ENCODE measurements around the gene HSPA9.

HSPA9 gene

DNA sequence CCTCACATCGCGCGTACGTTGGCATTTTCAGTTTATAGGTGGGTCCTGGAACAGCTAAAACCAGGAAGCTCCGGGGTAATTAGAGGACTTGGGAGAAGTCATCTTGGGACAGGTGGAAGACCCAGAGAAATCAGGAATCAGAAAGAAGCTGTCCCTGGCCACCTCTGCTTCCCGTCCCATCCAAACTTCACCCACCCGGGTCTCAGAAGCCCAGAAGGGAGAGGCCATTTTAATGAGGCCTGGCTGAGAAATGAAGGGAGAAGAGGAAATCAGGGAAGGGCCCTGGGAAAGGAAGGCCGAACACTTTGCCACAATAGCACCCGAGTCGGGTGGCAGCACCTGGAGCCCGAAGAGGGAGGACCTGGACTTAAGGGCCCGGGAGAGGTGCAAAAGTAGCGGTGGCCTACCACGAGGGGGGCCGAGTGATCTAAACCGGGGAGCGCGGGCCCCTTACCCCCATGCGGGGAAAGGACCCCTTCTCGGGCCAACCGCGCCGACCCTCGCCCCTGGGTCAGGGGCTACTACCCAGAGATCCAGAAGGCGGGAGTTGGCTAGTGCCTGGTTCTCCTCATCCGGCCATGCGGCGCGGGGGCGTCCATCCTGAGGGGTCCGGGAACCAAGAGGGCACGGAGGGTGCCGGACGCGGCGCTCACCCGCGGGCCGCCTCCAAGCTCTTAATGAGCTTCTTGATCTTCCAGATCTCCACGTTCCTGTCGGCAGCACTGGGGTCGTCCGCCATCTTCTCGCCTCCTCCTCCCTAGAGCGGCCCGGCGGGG is 32.8 kb downstream of the HSPA9 start:
- TF ChIP-seq TAF1 (IDR thresholded peaks at IDR 0.05; ENCODE audit: borderline replicate concordance, insufficient read depth, low read length) = no peak
- TF ChIP-seq SIN3A (IDR thresholded peaks at IDR 0.05; ENCODE audit: borderline replicate concordance, insufficient read depth, low read length) = no peak
- no peak for TF ChIP-seq REST (IDR thresholded peaks at IDR 0.05; ENCODE audit: insufficient read depth in 1 of 2, low read depth in 2 of 2, low read length in 2 of 2)
- no peak for TF ChIP-seq FOXP2 (optimal IDR thresholded peaks at IDR 0.05; ENCODE audit: borderline replicate concordance, extremely low read depth, extremely low read length, insufficient read depth)
- TF ChIP-seq POLR2AphosphoS5 (IDR thresholded peaks at IDR 0.05; ENCODE audit: low read depth, low read length) = no peak

DNA sequence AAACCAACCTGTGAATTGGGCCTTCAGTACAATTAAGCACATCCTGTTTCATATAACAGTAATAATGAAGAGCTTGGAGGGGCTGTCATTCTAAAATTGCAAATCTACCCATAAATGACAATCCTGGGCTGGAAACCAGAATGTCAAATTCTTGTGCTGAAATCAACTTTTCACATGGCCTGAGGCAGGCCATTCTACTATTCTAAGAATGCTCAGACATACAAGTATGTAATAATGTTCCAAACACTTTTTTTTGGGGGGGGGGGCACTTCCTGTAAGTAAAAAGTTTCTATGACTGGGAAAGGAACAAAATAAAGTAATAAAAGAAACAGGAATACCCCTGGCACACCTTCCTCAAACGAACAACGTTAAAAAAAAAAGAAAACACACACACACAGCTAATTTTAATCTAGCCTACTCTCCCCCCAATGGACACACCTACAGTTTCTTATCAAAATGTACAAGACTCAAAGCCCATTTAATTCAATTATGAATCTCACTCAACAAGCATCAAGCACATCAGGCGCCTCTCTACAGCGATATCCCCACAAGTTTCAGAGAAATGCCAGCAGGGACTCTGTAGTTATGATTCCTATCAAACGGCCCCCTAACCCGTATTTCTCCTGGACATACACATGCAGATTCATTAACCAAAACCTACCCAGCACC is 33.6 kb downstream of the HSPA9 start:
- TF ChIP-seq SIN3A (IDR thresholded peaks at IDR 0.05; ENCODE audit: borderline replicate concordance, insufficient read depth, low read length) (no peak), POLR2AphosphoS5 (IDR thresholded peaks at IDR 0.05; ENCODE audit: low read depth, low read length) (no peak), TAF1 (IDR thresholded peaks at IDR 0.05; ENCODE audit: borderline replicate concordance, insufficient read depth, low read length) (no peak)

- TF ChIP-seq POLR2AphosphoS5 (IDR thresholded peaks at IDR 0.05; ENCODE audit: low read depth, low read length) (no peak), SIN3A (IDR thresholded peaks at IDR 0.05; ENCODE audit: borderline replicate concordance, insufficient read depth, low read length) (no peak), REST (IDR thresholded peaks at IDR 0.05; ENCODE audit: insufficient read depth in 1 of 2, low read depth in 2 of 2, low read length in 2 of 2) (no peak), TAF1 (IDR thresholded peaks at IDR 0.05; ENCODE audit: borderline replicate concordance, insufficient read depth, low read length) (no peak), FOXP2 (optimal IDR thresholded peaks at IDR 0.05; ENCODE audit: borderline replicate concordance, extremely low read depth, extremely low read length, insufficient read depth) (no peak)
These were observed 35.4 kb downstream of the HSPA9 start for GRCh38 chr5:138539791-138540190.

DNA sequence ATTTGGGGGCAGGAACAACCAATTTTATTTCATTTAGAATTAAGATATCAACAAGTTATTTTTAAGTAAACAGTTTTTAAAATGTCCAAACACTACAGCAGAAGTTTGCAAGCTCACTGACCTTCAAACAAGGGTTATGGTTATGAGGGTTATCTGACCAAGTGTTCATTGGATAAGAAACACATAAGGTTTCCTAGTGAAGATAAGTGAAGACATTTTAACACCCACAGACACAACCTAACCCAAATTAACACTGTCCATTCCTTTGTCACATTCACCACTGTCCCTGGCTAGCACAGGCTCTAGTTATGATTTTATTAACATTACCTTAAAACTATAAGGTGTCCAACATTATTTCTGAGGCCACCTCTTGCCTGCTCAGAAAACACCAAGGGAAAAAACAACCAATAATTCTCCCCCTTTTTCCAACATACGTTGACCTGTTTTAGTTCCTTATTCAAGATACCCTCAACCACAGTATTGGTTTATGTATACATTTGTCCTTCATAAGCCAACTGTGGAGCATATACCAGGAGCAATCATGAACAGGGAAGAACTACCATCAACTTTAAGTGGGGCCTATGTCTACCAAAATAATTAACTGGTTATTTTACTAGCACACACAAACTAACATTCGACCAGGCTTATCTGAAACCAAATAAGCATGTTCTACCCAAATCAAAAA is 36.1 kb downstream of the HSPA9 start:
- TF ChIP-seq REST (IDR thresholded peaks at IDR 0.05; ENCODE audit: insufficient read depth in 1 of 2, low read depth in 2 of 2, low read length in 2 of 2) = no peak
- TF ChIP-seq SIN3A (IDR thresholded peaks at IDR 0.05; ENCODE audit: borderline replicate concordance, insufficient read depth, low read length) = no peak

DNA sequence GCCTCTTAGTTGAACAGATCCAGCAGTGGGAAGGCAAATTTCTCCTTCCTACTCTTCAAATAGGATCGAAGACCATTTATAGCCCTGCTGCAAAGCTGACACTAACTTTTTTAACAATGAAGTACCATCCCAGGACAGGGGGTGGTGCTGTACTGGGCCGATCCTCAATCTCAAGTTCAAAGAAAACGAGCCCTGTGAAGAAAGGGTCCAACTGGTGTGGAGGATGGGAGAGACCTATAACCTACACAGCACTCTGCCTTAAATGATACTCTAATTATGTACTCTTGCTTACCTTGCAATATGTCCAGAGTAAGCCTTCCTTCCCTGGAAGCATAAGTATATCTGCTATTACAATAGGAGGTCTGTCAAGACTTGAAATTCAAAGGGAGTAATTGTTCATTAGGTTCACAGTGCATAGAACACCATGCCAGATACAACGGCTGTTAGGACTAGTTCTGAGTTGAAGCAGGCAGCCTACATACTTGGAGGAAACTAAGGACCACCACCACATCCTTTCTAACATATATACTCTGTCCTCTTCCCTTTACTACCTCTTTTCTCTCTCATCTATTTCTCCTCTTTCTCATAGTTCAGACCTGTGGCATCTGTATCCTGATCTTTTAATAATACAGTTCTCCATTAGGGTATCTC is 38.4 kb downstream of the HSPA9 start:
- TF ChIP-seq FOXP2 (optimal IDR thresholded peaks at IDR 0.05; ENCODE audit: borderline replicate concordance, extremely low read depth, extremely low read length, insufficient read depth) (no peak), SIN3A (IDR thresholded peaks at IDR 0.05; ENCODE audit: borderline replicate concordance, insufficient read depth, low read length) (no peak), POLR2AphosphoS5 (IDR thresholded peaks at IDR 0.05; ENCODE audit: low read depth, low read length) (no peak; the same call in 1 of the 2 replicates), REST (IDR thresholded peaks at IDR 0.05; ENCODE audit: insufficient read depth in 1 of 2, low read depth in 2 of 2, low read length in 2 of 2) (no peak), TAF1 (IDR thresholded peaks at IDR 0.05; ENCODE audit: borderline replicate concordance, insufficient read depth, low read length) (no peak)
